ENCODE data around the gene CCDC78. TPM values are rescaled to one million over a fixed set of nuclear protein-coding genes. Genes with fewer than 3 reads are reported as not detected.

CCDC78 gene
- total and polyA plus RNA-seq, 2 of the 13 experiments (the other 11 are each of a cell fraction or from before 2014, with no cell fraction given): 0.53 to 1.5 TPM

DNA sequence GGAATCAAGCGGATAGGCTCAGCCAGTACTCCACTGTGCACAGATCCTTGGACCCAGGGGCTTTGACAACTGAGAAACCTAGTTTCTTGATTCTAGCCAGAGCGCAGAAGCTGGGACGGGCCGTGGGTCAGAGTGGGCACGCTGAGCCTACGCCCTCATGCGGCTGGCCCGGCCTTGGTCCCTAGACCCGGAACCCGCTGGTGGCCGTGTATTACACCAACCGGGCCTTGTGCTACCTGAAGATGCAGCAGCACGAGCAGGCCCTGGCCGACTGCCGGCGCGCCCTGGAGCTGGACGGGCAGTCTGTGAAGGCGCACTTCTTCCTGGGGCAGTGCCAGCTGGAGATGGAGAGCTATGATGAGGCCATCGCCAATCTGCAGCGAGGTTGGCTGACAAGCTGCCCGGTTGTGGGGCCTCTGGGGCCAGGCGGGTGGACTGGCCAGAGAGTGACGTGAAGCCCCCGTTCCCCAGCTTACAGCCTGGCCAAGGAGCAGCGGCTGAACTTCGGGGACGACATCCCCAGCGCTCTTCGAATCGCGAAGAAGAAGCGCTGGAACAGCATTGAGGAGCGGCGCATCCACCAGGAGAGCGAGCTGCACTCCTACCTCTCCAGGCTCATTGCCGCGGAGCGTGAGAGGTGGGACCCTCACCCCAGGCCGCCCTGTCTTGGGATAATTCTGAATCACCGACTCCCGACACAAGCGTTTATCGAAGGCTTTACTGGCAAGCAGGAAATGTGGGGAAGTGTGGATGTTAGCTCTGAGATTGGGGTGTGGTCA lies 45.1 kb downstream of the CCDC78 start (continued):
- TF ChIP-seq KLF16 (CRISPR knock-in tag; IDR thresholded peaks at IDR 0.05) (peak in 1 of 2 experiments; percentile 26; a peak in 1 of 4 replicates), TBX2 (CRISPR knock-in tag; IDR thresholded peaks at IDR 0.05; ENCODE audit: borderline replicate concordance) (peak; percentile 42; the same call in 1 of the 2 replicates), GATAD1 (CRISPR knock-in tag; IDR thresholded peaks at IDR 0.05) (peak; percentile 45; the same call in 1 of the 2 replicates), FOXC1 (CRISPR knock-in tag; IDR thresholded peaks at IDR 0.05; ENCODE audit: borderline replicate concordance) (0 out of 2 replicates have a peak, but pooled peaks have one; percentile 25), ATF7-NPFF (CRISPR knock-in tag; IDR thresholded peaks at IDR 0.05; ENCODE audit: low read depth) (no peak), ZNF883 (CRISPR knock-in tag; IDR thresholded peaks at IDR 0.05; ENCODE audit: not compliant biosample characterization) (no peak)
- TF ChIP-seq, protein P1, sequence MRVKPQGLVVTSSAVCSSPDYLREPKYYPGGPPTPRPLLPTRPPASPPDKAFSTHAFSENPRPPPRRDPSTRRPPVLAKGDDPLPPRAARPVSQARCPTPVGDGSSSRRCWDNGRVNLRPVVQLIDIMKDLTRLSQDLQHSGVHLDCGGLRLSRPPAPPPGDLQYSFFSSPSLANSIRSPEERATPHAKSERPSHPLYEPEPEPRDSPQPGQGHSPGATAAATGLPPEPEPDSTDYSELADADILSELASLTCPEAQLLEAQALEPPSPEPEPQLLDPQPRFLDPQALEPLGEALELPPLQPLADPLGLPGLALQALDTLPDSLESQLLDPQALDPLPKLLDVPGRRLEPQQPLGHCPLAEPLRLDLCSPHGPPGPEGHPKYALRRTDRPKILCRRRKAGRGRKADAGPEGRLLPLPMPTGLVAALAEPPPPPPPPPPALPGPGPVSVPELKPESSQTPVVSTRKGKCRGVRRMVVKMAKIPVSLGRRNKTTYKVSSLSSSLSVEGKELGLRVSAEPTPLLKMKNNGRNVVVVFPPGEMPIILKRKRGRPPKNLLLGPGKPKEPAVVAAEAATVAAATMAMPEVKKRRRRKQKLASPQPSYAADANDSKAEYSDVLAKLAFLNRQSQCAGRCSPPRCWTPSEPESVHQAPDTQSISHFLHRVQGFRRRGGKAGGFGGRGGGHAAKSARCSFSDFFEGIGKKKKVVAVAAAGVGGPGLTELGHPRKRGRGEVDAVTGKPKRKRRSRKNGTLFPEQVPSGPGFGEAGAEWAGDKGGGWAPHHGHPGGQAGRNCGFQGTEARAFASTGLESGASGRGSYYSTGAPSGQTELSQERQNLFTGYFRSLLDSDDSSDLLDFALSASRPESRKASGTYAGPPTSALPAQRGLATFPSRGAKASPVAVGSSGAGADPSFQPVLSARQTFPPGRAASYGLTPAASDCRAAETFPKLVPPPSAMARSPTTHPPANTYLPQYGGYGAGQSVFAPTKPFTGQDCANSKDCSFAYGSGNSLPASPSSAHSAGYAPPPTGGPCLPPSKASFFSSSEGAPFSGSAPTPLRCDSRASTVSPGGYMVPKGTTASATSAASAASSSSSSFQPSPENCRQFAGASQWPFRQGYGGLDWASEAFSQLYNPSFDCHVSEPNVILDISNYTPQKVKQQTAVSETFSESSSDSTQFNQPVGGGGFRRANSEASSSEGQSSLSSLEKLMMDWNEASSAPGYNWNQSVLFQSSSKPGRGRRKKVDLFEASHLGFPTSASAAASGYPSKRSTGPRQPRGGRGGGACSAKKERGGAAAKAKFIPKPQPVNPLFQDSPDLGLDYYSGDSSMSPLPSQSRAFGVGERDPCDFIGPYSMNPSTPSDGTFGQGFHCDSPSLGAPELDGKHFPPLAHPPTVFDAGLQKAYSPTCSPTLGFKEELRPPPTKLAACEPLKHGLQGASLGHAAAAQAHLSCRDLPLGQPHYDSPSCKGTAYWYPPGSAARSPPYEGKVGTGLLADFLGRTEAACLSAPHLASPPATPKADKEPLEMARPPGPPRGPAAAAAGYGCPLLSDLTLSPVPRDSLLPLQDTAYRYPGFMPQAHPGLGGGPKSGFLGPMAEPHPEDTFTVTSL (CRISPR knock-in tag; IDR thresholded peaks at IDR 0.05; ENCODE audit: borderline replicate concordance): 0 out of 2 replicates have a peak, but pooled peaks have one; percentile 15
- TF ChIP-seq, protein P2, sequence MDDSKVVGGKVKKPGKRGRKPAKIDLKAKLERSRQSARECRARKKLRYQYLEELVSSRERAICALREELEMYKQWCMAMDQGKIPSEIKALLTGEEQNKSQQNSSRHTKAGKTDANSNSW (CRISPR knock-in tag; IDR thresholded peaks at IDR 0.05; ENCODE audit: borderline replicate concordance): no peak
- TF ChIP-seq, protein P3, sequence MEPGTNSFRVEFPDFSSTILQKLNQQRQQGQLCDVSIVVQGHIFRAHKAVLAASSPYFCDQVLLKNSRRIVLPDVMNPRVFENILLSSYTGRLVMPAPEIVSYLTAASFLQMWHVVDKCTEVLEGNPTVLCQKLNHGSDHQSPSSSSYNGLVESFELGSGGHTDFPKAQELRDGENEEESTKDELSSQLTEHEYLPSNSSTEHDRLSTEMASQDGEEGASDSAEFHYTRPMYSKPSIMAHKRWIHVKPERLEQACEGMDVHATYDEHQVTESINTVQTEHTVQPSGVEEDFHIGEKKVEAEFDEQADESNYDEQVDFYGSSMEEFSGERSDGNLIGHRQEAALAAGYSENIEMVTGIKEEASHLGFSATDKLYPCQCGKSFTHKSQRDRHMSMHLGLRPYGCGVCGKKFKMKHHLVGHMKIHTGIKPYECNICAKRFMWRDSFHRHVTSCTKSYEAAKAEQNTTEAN (CRISPR knock-in tag; conservative IDR thresholded peaks at IDR 0.05): no peak
- TF ChIP-seq, protein P4, sequence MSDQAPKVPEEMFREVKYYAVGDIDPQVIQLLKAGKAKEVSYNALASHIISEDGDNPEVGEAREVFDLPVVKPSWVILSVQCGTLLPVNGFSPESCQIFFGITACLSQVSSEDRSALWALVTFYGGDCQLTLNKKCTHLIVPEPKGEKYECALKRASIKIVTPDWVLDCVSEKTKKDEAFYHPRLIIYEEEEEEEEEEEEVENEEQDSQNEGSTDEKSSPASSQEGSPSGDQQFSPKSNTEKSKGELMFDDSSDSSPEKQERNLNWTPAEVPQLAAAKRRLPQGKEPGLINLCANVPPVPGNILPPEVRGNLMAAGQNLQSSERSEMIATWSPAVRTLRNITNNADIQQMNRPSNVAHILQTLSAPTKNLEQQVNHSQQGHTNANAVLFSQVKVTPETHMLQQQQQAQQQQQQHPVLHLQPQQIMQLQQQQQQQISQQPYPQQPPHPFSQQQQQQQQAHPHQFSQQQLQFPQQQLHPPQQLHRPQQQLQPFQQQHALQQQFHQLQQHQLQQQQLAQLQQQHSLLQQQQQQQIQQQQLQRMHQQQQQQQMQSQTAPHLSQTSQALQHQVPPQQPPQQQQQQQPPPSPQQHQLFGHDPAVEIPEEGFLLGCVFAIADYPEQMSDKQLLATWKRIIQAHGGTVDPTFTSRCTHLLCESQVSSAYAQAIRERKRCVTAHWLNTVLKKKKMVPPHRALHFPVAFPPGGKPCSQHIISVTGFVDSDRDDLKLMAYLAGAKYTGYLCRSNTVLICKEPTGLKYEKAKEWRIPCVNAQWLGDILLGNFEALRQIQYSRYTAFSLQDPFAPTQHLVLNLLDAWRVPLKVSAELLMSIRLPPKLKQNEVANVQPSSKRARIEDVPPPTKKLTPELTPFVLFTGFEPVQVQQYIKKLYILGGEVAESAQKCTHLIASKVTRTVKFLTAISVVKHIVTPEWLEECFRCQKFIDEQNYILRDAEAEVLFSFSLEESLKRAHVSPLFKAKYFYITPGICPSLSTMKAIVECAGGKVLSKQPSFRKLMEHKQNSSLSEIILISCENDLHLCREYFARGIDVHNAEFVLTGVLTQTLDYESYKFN (CRISPR knock-in tag; conservative IDR thresholded peaks at IDR 0.05): no peak
- TF ChIP-seq, protein P5, sequence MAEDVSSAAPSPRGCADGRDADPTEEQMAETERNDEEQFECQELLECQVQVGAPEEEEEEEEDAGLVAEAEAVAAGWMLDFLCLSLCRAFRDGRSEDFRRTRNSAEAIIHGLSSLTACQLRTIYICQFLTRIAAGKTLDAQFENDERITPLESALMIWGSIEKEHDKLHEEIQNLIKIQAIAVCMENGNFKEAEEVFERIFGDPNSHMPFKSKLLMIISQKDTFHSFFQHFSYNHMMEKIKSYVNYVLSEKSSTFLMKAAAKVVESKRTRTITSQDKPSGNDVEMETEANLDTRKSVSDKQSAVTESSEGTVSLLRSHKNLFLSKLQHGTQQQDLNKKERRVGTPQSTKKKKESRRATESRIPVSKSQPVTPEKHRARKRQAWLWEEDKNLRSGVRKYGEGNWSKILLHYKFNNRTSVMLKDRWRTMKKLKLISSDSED (CRISPR knock-in tag; IDR thresholded peaks at IDR 0.05): no peak
